CD4-positive, alpha-beta T cell treated with Interleukin-21 for 1 hour (primary cell): ENCODE results near the gene RPL13.

Experiments used
- DNase-seq: peaks from one replicate; pipeline ENCODE4 v3.0.0-alpha.2; 2020

The RPL13 gene

DNA sequence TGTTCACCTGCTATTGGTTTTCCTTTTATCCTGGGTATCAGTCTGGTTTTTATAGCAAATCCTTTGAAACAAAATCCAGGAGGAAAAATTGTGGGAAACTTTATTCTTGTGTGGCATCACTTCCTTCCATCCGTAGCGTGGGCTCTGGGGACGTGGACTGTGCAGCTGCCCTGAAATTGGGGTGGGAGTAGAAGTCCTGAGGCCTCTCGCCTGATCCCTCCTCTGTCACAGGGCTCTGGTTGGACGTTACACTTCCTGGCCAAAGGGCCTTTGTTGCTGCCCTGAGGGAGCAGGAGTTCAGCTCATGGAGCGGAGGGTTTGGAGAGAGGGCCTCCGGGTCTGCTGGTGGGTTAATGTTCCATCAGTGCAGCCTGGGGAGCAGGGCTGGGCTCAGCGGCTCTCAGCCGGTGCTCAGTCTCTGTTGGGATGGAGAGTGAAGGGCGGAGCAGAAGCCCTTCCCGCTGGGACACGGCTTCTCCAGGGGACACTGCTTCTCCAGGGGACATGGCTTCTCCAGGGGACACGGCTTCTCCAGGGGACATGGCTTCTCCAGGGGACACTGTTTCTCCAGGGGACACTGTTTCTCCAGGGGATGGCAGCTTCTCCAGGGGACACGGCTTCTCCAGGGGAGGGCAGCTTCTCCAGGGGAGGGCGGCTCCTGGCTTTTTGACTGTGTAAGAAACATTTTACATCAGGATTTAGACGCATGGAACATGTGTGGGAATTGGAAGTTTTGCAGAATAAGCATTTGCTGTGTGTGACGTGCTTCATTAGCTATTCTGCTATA, 15.2 kb upstream of the RPL13 start:
- no peak for DNase-seq

DNA sequence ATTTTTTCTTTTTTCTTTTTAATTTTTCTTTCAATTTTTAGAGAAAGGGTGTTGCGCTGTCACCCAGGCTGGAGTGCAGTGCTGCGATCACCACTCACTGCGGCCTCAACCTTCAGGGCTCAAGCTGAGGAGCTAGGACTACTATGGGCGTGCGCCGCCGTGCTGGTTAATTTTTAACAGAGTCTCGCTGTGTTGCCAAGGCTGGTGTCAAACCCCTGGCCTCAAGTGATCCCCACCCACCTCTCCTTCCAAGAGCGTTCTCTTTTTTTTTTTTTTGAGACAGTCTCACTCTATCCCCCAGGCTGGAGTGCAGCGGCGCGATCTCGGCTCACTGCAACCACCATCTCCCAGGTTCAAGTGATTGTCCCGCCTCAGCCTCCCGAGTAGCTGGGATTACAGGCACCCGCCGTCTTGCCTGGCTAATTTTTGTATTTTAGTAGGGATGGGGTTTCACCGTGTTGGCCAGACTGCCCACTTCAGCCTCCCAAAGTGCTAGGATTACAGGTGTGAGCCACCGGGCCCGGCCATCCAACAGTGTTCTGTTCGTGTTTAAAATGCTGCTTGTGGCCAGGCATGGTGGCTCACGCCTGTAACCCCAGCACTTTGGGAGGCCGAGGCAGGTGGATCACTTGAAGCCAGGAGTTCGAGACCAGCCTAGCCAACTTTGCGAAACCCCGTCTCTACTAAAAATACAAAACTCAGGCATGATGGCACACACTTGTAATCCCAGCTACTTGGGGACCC, 14.5 kb upstream of the RPL13 start:
- no peak for DNase-seq

DNA sequence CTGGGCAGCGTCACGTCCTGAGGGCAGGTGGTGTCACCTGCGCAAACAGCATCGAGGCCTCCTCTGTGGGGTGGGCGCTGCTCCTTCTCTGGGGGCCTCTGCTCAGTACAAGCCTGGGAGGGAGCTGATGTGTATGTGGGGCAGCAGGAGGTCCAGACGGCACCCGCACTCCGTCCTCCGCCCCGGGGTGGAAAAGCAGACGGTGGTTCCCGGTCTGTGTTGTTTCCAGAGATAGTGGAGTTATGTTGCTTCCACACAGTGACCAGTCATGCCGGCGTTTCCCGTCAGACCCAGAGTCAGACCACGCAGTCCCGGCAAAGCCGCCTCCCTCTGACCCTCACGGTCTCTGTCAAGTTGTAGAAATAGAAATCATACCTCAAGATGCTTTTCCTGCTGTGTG, 13.7 kb upstream of the RPL13 start:
- DNase-seq: no peak

- no peak for DNase-seq
Observed at GRCh38 chr16:89547291-89547690, 13.2 kb upstream of the RPL13 start.

GRCh38 chr16:89547860-89548259, 12.6 kb upstream of the RPL13 start:
- no peak for DNase-seq

- no peak for DNase-seq
Observed at GRCh38 chr16:89548344-89549006, 12.0 kb upstream of the RPL13 start.

GRCh38 chr16:89549007-89549700, 11.3 kb upstream of the RPL13 start:
- DNase-seq: peak; percentile 25

- no peak for DNase-seq
Observed at GRCh38 chr16:89550421-89551007, 10.0 kb upstream of the RPL13 start.

DNA sequence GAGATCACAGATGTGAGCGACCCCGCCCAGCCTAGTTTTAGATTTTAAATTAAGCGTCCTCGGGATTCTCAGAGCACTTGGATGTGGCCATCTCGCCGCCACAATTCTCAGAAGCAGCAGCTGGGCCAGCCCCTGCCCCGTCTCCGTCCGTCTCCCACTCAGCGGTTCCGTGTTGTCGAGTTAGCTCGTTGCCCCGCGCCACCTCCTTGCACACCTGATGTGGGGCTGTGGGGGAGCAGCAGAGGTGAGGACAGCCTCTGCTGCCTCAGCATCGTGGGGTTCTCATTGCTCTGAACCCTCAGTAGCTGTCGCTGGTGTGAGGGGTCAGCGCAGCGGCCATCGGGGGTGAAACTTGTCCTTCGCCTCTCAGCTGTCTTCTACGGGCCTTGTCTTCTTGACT, 8.2 kb upstream of the RPL13 start:
- no peak for DNase-seq

GRCh38 chr16:89552913-89553312, 7.6 kb upstream of the RPL13 start:
- DNase-seq: no peak

DNA sequence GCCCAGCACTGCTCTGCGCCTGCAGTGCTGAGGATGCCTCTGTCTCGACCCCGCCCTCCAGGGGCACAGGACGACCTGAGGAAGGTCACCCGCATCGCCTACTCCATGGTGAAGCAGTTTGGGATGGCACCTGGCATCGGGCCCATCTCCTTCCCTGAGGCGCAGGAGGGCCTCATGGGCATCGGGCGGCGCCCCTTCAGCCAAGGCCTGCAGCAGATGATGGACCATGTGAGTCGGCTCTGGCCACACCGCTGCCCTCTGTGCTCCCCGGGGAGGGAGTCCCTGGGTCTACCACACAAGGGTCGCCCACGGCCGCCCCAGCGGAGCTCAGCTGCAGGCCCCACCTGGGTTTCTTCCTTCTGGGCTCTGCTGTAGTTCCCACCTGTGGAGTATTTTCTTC, 6.7 kb upstream of the RPL13 start:
- no peak for DNase-seq

DNA sequence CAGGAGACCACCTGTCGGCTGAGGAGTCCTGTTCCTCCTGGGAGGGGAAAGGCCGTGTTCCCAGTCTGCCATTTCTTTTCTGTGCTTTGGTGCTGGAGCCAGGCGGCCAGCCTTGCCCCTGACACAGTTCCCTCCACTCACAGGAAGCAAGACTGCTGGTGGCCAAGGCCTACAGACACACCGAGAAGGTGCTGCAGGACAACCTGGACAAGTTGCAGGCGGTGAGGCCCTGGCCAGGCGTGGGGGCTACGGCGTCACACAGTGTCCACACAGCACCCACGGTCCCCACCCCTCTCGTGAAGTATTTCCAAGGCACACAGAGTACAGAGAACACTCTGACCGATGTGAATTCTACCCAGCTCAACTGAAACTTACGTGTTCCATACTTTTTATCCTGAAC, 6.1 kb upstream of the RPL13 start:
- DNase-seq: no peak

GRCh38 chr16:89555265-89555664, 5.2 kb upstream of the RPL13 start:
- DNase-seq: no peak

DNA sequence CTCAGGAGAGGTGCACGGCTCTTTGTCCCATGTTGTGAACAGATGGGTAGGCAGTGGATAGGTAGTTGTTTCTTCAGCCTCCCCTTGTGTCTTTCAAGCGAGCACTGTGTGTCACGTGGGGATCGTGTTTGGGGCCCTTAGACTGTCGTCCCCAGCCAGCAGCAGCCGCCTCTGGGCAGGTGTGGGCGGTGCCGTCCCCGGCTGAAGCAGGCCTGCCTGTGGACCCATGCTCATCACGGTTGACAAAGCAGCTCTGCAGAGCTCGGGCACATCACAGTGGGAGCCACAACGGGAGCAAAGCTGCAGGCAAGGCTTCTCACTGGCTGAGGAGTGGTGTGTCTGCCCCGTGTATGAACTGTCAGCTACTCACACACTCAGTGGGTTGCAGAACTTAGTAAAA, 4.7 kb upstream of the RPL13 start:
- no peak for DNase-seq

DNA sequence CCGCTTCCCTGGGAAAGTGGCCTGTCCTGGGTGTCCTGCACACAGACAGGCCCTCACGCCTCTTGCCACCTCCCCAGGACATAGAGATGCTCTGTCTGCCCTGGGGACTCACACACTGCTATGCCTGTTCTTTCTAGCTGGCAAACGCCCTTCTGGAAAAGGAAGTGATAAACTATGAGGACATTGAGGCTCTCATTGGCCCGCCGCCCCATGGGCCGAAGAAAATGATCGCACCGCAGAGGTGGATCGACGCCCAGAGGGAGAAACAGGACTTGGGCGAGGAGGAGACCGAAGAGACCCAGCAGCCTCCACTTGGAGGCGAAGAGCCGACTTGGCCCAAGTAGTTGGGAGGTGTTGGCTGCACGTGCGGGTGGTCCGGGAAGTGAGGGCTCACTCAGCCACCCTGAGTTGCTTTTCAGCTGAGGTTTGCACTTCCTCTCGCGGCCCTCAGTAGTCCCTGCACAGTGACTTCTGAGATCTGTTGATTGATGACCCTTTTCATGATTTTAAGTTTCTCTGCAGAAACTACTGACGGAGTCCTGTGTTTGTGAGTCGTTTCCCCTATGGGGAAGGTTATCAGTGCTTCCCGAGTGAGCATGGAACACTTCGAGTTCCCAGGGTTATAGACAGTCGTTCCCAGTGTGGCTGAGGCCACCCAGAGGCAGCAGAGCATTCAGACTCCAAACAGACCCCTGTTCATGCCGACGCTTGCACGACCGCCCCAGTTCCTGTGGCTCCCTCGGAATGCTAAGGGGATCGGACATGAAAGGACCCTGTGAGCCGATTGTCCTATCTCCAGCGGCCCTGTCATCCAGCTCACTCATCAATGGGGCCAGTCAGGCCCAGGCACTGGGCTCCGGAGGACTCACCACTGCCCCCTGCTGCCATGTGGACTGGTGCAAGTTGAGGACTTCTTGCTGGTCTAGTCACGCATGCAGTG, 3.5 kb upstream of the RPL13 start:
- peak; percentile 82 for DNase-seq

- no peak for DNase-seq
Observed at GRCh38 chr16:89557690-89558490, 2.6 kb upstream of the RPL13 start.

- peak; percentile 12 for DNase-seq
Observed at GRCh38 chr16:89561142-89561883, 831 bp downstream of the RPL13 start.

GRCh38 chr16:89561884-89562599, 1.6 kb downstream of the RPL13 start:
- no peak for DNase-seq

DNA sequence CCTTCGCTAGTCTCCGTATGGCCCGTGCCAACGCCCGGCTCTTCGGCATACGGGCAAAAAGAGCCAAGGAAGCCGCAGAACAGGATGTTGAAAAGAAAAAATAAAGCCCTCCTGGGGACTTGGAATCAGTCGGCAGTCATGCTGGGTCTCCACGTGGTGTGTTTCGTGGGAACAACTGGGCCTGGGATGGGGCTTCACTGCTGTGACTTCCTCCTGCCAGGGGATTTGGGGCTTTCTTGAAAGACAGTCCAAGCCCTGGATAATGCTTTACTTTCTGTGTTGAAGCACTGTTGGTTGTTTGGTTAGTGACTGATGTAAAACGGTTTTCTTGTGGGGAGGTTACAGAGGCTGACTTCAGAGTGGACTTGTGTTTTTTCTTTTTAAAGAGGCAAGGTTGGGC, 2.5 kb downstream of the RPL13 start:
- no peak for DNase-seq
